HEK293 (cell line): Measurements from ENCODE around the gene PRMT7.
A peak's percentile ranks its signal among the peaks of the same experiment; 100 is the strongest.

Experiments used
- CTCF ChIA-PET: fragments of 350-600 bp; formaldehyde crosslinking; extraction: SDS; loops from one replicate; lab custom pipeline; 2021; ENCODE audit warnings: antibody characterized with exemption; lab: Yijun Ruan, JAX
- POLR2A ChIA-PET: fragments of 300-600 bp; formaldehyde crosslinking; extraction: SDS; loops from one replicate; lab custom pipeline; 2020; ENCODE audit warnings: antibody characterized with exemption, inconsistent platforms; lab: Yijun Ruan, JAX
- H3K27ac ChIP-seq: fragments of 200-500 bp; sonication (Bioruptor generic); 2 replicates; pipeline ENCODE4 v1.5.1; 2014; ENCODE audit warnings: low read depth, low read length, control low read depth, inconsistent platforms; ENCODE audit errors: extremely low read depth
- H3K36me3 ChIP-seq, 2 experiments: fragments of 200-500 bp in 1 of 2; sonication (Bioruptor generic) in 1 of 2; 1 replicate in 1 of 2; 2 replicates in 1 of 2; pipeline ENCODE4 v1.5.1; 2014 to 2017; ENCODE audit warnings: inconsistent platforms in 2 of 2, low read length in 2 of 2; ENCODE audit not compliant: control insufficient read depth in 2 of 2, insufficient read depth in 1 of 2
- H3K4me1 ChIP-seq: fragments of 200-500 bp; sonication (Bioruptor generic); 2 replicates; pipeline ENCODE4 v1.5.1; 2014; ENCODE audit warnings: mild to moderate bottlenecking, low read length, inconsistent platforms; ENCODE audit not compliant: control insufficient read depth, insufficient read depth
- H3K4me3 ChIP-seq: 2 replicates; pipeline ENCODE4 v1.5.1; 2011; ENCODE audit warnings: low read depth, mild to moderate bottlenecking, control low read depth, low read length, moderate library complexity
- H3K9me3 ChIP-seq: fragments of 200-500 bp; sonication (Bioruptor generic); 2 replicates; pipeline ENCODE4 v1.5.1; 2014; ENCODE audit warnings: low read depth, low read length, inconsistent platforms; ENCODE audit not compliant: control insufficient read depth, insufficient read depth
- MEIS1 ChIP-seq: sonication (generic); formaldehyde crosslinking; IDR thresholded peaks from 2 replicates; pipeline ENCODE4 v1.8.1; 2022; ENCODE audit warnings: missing genetic modification reagents, mild to moderate bottlenecking, borderline replicate concordance
- OSR2 ChIP-seq: fragments of 450-650 bp; formaldehyde crosslinking; IDR thresholded peaks from 2 replicates; pipeline ENCODE4 v1.5.1; 2016; ENCODE audit warnings: missing biosample characterization, missing genetic modification characterization
- PRDM1 ChIP-seq: fragments of 450-650 bp; formaldehyde crosslinking; IDR thresholded peaks from 2 replicates; pipeline ENCODE4; 2016; ENCODE audit warnings: missing biosample characterization, missing genetic modification characterization
- PRDM2 ChIP-seq: fragments of 450-650 bp; formaldehyde crosslinking; IDR thresholded peaks from 2 replicates; pipeline ENCODE4 v1.5.1; 2016; ENCODE audit warnings: missing biosample characterization, missing genetic modification characterization, borderline replicate concordance
- PRDM4 ChIP-seq: fragments of 450-650 bp; formaldehyde crosslinking; IDR thresholded peaks from 2 replicates; pipeline ENCODE4 v1.5.1; 2017; ENCODE audit warnings: missing biosample characterization, missing genetic modification characterization
- ZBTB6 ChIP-seq: fragments of 450-650 bp; formaldehyde crosslinking; IDR thresholded peaks from 2 replicates; pipeline ENCODE4 v1.5.1; 2017; ENCODE audit warnings: missing biosample characterization, missing genetic modification characterization
- ZFP37 ChIP-seq: fragments of 450-650 bp; formaldehyde crosslinking; IDR thresholded peaks from 2 replicates; pipeline ENCODE4 v1.5.1; 2016; ENCODE audit warnings: missing biosample characterization, missing genetic modification characterization
- ZNF112 ChIP-seq: fragments of 450-650 bp; formaldehyde crosslinking; IDR thresholded peaks from 2 replicates; pipeline ENCODE4 v1.5.0; 2017; ENCODE audit warnings: missing biosample characterization, missing genetic modification characterization
- ZNF354C ChIP-seq: fragments of 450-650 bp; formaldehyde crosslinking; IDR thresholded peaks from 2 replicates; pipeline ENCODE4 v1.5.1; 2016; ENCODE audit warnings: missing biosample characterization, missing genetic modification characterization, low read depth, borderline replicate concordance
- ZNF433 ChIP-seq: fragments of 450-650 bp; formaldehyde crosslinking; IDR thresholded peaks from 2 replicates; pipeline ENCODE4 v1.5.1; 2016; ENCODE audit warnings: missing biosample characterization, missing genetic modification characterization, low read depth
- ZNF449 ChIP-seq: fragments of 450-650 bp; formaldehyde crosslinking; IDR thresholded peaks from 2 replicates; pipeline ENCODE4 v1.5.1; 2017; ENCODE audit warnings: missing biosample characterization, mild to moderate bottlenecking, missing genetic modification characterization, moderate library complexity
- ZNF571 ChIP-seq: fragments of 450-650 bp; formaldehyde crosslinking; IDR thresholded peaks from 2 replicates; pipeline ENCODE4 v1.5.0; 2017; ENCODE audit warnings: missing biosample characterization, missing genetic modification characterization
- ZNF768 ChIP-seq: fragments of 450-650 bp; formaldehyde crosslinking; IDR thresholded peaks from 2 replicates; pipeline ENCODE4 v1.5.1; 2018; ENCODE audit warnings: missing biosample characterization, mild to moderate bottlenecking, missing genetic modification characterization
- ZNF785 ChIP-seq: fragments of 450-650 bp; formaldehyde crosslinking; IDR thresholded peaks from 2 replicates; pipeline ENCODE4 v1.5.1; 2016; ENCODE audit warnings: missing biosample characterization, missing genetic modification characterization

PRMT7 gene

GRCh38 chr16:68286153-68287074 is 24.4 kb upstream of the PRMT7 start:
- Histone ChIP-seq H3K4me3 (no peak overlapping the region), H3K36me3 (peaks cover 15 to 71% of the 10 kb centered on the region in 2 experiments; a peak in 2 of 3 replicates), H3K9me3 (no peaks in the 10 kb centered on the region), H3K27ac (no peak overlapping the region), H3K4me1 (no peaks in the 10 kb centered on the region)
- ChIA-PET CTCF (interaction anchor here (0.8 to 1.3 kb wide), 3 partner anchors 10 to 25 kb away, joined by 3 to 5 read pairs (median 3); no protein-coding TSS in a partner anchor), POLR2A (interaction anchor here (0.6 to 1.4 kb wide), 3 partner anchors 12 to 24 kb away, joined by 3 to 7 read pairs (median 3); partner anchors contain the start of genes PRMT7, SLC7A6 and SLC7A6OS)
- no peak for TF ChIP-seq ZNF433 (tag by site-specific recombination)
- no peak for TF ChIP-seq PRDM2 (tag by site-specific recombination)
- TF ChIP-seq PRDM4 (tag by site-specific recombination): no peak
- 0 out of 2 replicates have a peak, but pooled peaks have one; percentile 17 for TF ChIP-seq PRDM1 (tag by site-specific recombination)

- H3K36me3 ChIP-seq: peaks cover 12 to 72% of the 10 kb centered on the region in 2 experiments; a peak in 2 of 3 replicates
- no peak for TF ChIP-seq MEIS1 (CRISPR knock-in tag)
- peak; percentile 68 for TF ChIP-seq OSR2
- no peaks in the 10 kb centered on the region for H3K9me3 ChIP-seq
- H3K27ac ChIP-seq: no peak overlapping the region
- ChIA-PET CTCF (interaction anchor here (0.6 kb wide), 1 partner anchor 16 kb away, joined by 3 read pairs; no protein-coding TSS in a partner anchor), POLR2A (interaction anchor here (0.6 to 0.7 kb wide), 2 partner anchors 11 to 104 kb away, joined by 3 read pairs; no protein-coding TSS in a partner anchor)
- no peaks in the 10 kb centered on the region for H3K4me1 ChIP-seq
- H3K4me3 ChIP-seq: no peak overlapping the region
Observed at GRCh38 chr16:68287276-68288251, 23.3 kb upstream of the PRMT7 start.

- no peak overlapping the region for H3K27ac ChIP-seq
- no peak overlapping the region for H3K4me3 ChIP-seq
- H3K9me3 ChIP-seq: no peaks in the 10 kb centered on the region
- no peaks in the 10 kb centered on the region for H3K4me1 ChIP-seq
- POLR2A ChIA-PET: interaction anchor here (0.6 kb wide), 1 partner anchor 15 kb away, joined by 5 read pairs; no protein-coding TSS in a partner anchor
- peaks cover 11 to 70% of the 10 kb centered on the region in 2 experiments; a peak in 2 of 3 replicates for H3K36me3 ChIP-seq
- no peak for TF ChIP-seq ZNF112 (tag by site-specific recombination)
- no peak for TF ChIP-seq ZNF785 (tag by site-specific recombination)
- no peak for TF ChIP-seq ZNF354C (tag by site-specific recombination)
- no peak for TF ChIP-seq ZNF768 (tag by site-specific recombination)
- no peak for TF ChIP-seq ZNF571 (tag by site-specific recombination)
- TF ChIP-seq ZBTB6 (tag by site-specific recombination): no peak
- no peak for TF ChIP-seq ZNF449
- no peak for TF ChIP-seq ZFP37 (tag by site-specific recombination)
- TF ChIP-seq, all 188 proteins: peak for 0
- CTCF ChIA-PET: no interaction called here
Observed at GRCh38 chr16:68288252-68288650, 22.6 kb upstream of the PRMT7 start.
